GM18508 (cell line): ENCODE data around the gene ELOVL4.

Experiments
- ATAC-seq: cut with Tn5 transposase; IDR thresholded peaks from one replicate; pipeline ENCODE4 v1.9.1; 2021; ENCODE audit warnings: moderate number of reproducible peaks; ENCODE audit not compliant: insufficient read depth, unreplicated experiment

Gene ELOVL4

DNA sequence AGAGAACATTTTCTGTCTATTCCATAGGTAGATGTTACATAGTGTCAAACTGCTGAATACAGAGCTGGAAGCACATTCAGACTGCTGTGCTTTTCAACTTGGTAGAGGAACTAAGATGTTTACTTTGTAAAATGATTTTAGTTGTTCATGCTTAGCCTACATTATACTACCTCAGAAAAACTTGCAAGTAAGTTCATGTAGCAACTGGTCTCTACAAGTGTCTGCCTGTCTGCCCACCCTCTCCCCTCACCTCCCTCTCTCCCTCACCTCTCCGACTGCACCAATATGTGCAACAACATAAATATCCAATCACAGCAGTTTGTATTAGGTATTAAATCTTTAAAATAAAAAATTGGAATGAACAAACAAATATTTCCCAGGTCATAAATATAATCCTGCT, 25.3 kb downstream of the ELOVL4 start:
- no peak for ATAC-seq

DNA sequence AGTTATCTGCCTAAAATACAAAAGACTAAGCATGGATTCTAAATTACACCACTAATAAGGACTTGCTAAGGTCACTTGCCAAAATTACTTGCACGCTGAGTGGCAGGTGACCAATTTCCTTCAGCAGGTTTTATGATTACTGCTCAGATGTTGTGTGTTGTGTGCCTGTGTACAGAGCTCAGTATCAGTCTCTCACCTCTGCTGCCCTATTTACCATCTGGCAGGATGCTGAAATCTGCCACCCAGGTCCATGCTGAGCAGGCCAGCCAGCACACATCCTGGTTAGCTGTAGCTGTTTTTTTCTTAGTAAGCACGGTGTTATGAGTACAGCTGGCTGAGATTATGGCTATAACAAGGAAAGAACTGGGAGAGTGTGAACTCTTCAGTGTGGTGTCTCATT, 34.0 kb downstream of the ELOVL4 start:
- ATAC-seq = no peak

DNA sequence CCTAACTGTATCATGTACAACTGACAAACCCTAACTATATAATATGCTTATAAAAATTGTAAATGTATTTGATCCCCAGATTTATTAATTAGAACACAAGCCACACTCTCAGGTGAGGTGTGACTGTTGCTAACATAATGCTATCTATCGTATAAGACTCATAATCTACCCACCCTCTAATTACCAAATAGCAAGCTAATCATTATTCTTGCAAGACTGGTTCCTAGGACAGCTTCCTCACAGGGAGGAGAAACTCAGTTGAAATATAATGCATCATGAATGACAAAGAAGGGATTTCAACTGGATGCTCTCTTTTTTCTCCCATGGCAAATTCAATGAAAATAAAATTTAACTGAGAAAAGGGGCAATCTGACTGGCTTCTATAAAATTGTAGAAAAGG, 35.4 kb downstream of the ELOVL4 start:
- no peak for ATAC-seq

DNA sequence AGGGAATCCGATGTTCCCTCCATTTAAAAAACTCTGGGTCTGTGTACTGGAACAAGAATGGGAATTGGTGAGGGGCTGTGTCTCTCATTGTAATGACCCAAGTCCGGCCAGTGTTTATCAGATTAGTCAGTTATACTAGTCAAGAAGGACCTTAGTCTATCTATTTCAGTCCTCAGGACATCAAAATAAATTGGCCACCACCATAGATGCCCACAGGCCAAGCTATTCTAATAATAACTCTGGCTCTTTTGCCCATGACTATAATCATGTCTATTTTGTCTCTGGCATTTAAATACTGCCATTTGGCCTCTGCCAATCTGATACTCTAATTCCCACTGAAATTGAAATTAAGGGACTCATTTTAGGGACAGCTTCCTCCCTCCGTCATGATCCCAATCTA, 37.8 kb downstream of the ELOVL4 start:
- no peak for ATAC-seq

DNA sequence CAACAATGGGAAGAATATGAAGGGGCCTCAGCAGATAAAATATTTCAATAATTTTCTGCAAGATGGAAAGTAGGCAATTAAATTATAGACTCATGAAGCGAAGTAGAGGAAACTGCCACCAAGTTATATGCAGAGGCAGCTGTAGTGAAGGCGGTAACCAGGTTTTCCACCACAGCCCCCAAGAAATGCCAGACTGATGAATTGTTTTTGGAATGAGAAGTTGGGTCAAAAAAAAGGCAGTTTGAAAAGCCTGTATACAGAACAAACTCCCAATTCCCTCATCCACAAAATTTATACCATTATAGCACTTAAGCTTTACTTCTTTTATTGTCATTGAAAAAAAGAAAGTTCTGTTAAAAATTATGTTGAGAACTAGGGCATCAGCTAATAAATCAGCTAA, 45.3 kb downstream of the ELOVL4 start:
- no peak for ATAC-seq

DNA sequence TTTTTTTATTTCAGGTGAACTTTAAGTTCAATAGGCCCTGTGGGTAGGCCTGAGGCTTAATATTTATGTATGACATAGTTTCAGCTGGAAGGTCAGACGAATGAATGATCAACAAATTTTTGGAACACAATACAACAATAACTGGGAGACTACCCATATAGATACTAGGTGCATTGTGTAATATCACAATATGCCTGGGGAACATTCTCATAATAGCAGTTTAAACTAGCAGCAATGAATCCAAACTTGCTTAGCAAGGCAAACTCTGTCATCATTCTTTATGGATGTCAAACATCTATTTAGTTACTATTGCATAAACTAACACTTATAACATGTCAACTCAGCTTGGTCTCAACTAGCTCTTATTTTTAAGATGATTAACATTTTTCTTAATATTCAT, 49.3 kb downstream of the ELOVL4 start:
- no peak for ATAC-seq

DNA sequence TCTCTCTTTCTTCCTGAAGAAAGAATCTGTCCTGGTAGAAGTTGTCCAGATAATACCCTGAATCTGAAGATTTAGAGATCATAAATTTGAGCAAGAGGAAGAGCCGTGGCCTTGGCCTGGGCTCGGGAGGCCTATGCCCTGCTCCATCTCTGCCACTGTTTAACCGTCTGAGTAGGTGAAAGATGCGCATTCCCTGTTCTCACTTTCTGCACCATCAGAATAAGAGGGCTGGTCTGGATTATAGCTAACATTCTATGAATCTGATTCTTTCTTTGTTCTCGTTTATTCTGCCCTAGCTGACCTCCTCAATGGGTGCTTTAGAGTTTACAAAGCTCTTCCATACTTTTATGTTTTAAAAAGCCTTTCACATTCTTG, 51.3 kb downstream of the ELOVL4 start:
- no peak for ATAC-seq

DNA sequence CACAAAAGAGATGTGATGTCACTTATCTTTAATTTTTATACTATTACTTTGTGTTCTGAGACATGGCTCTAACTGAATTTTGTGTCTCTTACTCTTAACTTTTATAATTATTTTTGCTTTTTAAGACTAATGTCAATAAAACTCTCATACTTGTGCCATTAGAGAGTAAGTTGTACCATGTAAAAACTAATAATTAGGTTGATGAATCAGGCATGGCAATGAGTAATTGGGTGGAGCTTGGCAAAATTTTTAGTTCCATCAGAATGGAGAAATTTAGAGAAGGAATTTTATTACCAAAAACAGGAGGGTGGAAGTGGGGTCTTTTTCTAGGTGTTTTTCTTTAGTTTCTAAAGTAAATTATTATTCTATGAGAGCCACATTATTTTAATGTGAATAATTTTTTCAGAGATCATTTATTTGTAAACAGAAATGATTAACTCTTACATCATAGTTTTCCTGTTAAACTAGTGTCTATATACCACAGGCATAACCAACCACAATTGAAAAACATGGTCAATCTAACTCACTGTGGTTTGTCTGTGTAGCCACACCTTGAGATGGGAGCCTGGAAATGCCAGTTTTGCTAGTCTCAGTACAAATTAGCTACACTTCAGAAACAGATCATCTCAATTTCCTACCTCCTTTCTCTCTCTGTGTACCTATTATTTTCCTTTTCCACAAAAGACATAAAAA, 51.8 kb downstream of the ELOVL4 start:
- ATAC-seq = no peak

DNA sequence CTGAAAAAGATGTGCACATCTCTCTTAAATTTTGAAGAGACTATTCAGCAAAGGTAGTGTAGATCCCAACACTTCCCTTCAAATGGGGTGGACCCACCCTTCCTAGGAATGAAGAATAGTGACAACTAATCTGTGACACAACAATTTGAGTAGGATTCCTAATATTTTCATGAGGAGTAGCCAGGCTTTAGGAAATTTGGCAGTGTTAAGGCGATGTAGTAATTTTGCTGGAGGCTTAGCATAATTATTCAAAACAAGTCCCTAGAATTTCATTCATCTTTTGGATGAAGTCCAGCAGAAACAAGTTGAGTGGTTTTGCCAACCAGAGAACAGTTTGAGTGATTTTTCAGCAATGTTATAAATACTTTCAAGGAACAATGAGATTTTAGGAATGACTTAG, 52.4 kb downstream of the ELOVL4 start:
- no peak for ATAC-seq

DNA sequence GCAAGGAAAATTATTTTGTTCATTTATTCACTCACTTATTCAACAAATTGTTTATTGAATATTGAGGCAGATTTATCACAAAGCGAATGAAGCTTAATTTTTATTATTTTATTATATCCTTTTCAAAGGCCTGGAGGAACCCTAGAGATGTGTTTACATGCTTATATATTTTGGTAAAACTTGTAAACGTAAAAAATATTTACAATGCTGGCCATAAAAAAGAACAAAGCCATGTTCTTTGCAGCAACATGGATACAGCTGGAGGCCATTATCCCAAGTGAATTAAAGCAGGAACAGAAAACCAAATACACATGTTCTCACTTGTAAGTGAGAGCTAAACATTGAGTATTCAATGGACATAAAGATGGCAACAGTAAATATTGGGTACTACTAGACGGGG, 58.8 kb downstream of the ELOVL4 start:
- no peak for ATAC-seq

DNA sequence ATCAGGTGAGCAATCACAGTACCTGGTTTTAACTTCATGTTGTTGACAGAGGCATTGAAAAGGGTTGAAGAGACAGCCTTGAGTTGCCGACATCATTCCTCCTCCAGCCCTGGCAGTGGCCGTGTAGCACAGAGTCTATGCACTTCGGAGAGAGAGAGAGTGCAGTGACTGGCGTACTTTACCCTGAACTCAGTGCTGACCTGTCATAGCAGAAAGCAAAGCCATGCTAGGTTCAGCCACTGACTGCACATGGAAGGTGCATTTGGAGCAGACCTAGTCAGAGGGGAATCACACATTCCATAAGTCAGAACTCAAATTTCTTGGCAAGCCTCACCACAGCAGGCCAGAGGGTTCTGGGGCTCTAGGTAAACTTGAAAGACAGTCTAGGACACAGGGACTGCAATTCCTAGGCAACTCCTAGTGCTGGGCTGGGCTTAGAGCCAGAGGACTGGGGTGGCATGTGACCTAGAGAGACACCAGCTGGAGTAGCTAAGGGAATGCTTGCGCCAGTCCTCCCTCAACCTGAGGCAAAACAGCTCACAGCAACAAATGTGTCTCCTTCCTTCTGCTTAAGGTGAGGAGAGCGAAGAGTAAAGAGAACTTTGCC, 69.1 kb downstream of the ELOVL4 start:
- no peak for ATAC-seq

DNA sequence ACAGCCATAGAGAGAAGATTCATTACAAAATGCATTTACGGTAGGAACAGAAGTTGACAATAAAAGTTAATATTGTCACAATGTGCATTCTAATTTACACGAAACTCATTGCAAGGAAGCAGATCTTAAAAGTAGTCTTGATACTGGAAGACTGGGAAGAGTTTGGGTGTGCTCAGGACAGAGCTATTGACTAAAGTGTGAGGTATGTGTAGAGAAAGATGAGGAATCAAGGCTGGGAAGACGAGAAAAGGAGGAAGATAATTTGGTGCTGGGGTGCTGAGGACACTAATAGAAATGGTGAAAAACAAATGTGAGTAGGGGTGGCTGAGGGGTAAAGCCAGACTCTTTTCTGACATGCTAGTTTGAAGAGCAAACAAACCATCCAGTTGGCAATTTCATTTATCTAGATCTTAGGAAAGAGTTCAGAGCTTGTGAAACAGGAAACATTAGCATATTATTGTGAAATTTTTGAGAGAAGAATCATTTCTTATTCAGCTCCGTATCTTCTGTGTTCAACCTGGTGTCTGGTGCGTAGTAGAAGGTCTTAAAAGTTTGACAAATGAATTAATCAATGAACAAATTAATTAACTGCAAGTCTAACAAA, 72.7 kb downstream of the ELOVL4 start:
- ATAC-seq = no peak

DNA sequence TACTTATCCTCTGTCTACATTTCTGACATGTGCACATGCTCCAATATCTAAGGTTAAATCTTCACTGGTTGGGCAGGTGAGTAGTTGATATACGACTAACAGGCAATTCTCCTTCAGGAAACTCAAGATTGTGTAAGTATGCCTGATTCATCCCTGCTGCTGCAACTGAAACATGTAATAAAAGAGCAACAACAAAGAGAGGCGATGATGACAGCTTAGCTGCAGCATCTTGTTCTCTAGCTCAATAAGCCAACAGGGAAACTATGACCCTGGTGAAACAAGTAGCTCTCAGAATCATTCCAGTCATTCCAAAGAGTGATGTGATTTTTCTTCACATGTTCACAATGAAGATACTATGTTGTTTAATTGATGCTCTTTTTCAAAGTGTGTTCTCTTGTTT, 74.4 kb downstream of the ELOVL4 start:
- ATAC-seq = no peak

DNA sequence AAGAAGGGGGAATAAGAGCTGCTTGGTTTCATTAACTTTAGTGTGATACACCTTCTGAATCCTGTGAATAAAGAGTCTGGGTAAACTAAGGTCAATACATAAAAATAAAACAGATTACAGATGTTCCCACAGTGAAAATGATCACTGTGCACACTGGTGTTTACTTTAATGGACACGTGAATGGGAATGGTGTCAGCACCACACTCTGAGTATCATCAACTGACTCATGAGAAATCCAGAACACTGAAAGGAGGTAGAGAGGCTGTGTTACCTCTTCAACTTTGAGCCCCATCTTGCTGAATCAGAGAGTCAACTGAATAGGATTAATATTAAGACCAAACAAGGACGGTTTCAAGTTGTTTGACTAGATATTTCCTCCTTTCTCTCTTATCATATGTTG, 75.0 kb downstream of the ELOVL4 start:
- no peak for ATAC-seq

DNA sequence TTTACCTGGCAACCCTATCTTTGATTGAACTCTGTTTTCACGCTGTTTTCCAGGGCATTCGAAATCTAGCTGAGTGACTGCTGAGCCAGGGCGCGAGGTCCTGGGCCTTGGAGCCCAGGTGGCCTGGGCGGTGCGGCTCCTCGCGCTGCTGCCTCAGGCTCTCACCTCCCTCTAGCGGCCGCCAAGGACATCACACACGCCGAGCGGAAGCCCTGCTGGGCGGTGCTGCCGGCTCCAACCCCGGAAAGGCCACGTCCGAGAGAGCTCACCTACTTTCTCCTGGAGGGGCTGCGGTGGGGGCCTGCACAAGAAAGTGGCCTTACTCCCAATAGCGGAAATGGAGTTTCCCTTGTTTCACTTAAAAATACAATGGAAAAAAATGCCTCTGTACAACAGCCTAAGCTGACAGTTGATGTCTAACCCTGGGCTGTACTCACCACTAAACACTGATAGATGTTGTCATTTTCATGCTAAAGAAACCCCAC, 77.7 kb downstream of the ELOVL4 start:
- peak; percentile 98 for ATAC-seq

DNA sequence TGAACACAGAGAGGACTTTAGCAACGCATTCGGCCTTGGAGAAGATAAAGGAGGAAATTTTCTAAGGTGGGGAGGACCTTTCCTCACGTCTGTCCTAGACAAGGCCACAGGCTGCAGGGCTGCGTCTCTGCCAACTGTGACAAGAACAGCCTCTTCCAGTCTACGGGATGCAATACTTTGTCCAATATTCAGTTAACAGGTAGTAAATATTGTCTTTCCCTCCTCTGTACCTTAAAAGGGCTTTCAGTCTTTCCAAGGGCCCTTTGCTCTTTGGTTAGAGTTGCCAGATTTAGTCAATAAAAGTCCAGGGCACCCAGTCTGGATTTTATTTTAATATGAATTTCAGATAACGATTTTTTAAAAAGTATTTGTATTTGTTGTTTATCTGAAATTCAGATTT, 78.2 kb downstream of the ELOVL4 start:
- no peak for ATAC-seq

DNA sequence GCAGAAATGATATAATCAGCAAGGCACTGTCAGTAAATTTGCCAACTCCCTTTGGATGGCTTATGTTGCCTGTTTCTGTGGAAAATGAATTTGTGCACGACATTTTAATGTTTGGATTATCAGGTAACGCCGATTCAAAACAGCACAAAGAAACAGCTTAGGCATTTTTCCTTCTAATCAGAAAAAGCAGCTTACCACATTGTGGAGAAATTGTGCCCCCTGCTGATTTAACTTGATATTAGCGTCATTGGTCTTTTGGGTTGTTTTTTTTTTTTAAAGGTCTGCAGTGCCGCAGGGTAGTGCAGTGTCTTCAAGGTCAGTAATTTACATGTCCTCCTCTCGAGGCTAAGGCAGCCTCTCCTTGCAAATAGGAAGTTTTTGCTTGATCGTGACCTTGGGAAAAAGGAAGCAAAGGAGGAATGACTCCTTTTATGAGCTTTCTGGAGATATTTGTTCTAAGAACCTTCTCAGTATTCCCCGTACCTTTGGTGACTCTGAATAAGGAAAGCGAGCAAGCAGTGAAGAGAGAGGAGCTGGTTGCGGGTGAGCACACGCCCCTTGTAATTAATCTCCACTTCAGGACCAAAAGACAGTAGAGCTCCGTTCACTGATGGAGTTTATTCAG, 79.1 kb downstream of the ELOVL4 start:
- ATAC-seq = peak; percentile 39
